Omental fat pad (tissue), 4 donors: Measurements from ENCODE around the gene CFAP46. TPM values are rescaled to one million over a fixed set of nuclear protein-coding genes. Genes with fewer than 3 reads are reported as not detected.

ENCODE experiments used
- ATAC-seq: fragments of 150-250 bp; one replicate; pipeline ENCODE4 v1.9.1; 2016; ENCODE audit warnings: mild to moderate bottlenecking, moderate library complexity; ENCODE audit not compliant: low FRiP score
- DNase-seq: peaks from one replicate; pipeline ENCODE4 v3.0.0-alpha.2; 2019; ENCODE audit warnings: low spot score
- total RNA-seq, 4 donors: library from RNA; depleted of rRNA; stranded (reverse); fragments of >200 nt; gene quantifications; one replicate each; pipeline ENCODE4 v1.1.0, GENCODE V29; 2016
- TF ChIP-seq, protein P1 (sequence below), 3 donors: fragments of 450-650 bp; IDR thresholded peaks; one replicate each; pipeline ENCODE4 v1.5.1; 2016 to 2017; ENCODE audit warnings: antibody characterized with exemption in 3 of 3, mild to moderate bottlenecking in 3 of 3, moderate library complexity in 2 of 3

CFAP46 gene
- total RNA-seq, 4 donors from 2014 or later, result 0.24 to 0.37 TPM; not detected in 2

DNA sequence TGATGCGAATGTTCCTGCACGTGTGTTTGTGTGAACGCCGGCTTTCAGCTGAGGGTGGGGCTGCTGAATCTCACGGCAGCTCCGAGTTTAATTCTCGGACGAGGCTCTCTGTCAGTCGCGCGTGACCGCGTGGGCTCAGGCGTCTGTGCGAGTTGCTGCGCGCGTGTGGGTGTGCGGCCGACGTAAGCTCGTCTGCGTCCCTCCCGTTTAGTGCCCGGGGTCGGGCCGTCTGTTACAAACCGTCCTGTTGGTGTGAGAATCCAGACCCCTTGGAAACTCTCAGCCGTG is 41.6 kb upstream of the CFAP46 start:
- no peak for DNase-seq
- ATAC-seq, result no peak
- TF ChIP-seq, protein P1, sequence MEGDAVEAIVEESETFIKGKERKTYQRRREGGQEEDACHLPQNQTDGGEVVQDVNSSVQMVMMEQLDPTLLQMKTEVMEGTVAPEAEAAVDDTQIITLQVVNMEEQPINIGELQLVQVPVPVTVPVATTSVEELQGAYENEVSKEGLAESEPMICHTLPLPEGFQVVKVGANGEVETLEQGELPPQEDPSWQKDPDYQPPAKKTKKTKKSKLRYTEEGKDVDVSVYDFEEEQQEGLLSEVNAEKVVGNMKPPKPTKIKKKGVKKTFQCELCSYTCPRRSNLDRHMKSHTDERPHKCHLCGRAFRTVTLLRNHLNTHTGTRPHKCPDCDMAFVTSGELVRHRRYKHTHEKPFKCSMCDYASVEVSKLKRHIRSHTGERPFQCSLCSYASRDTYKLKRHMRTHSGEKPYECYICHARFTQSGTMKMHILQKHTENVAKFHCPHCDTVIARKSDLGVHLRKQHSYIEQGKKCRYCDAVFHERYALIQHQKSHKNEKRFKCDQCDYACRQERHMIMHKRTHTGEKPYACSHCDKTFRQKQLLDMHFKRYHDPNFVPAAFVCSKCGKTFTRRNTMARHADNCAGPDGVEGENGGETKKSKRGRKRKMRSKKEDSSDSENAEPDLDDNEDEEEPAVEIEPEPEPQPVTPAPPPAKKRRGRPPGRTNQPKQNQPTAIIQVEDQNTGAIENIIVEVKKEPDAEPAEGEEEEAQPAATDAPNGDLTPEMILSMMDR (IDR thresholded peaks at IDR 0.05), result no peak

DNA sequence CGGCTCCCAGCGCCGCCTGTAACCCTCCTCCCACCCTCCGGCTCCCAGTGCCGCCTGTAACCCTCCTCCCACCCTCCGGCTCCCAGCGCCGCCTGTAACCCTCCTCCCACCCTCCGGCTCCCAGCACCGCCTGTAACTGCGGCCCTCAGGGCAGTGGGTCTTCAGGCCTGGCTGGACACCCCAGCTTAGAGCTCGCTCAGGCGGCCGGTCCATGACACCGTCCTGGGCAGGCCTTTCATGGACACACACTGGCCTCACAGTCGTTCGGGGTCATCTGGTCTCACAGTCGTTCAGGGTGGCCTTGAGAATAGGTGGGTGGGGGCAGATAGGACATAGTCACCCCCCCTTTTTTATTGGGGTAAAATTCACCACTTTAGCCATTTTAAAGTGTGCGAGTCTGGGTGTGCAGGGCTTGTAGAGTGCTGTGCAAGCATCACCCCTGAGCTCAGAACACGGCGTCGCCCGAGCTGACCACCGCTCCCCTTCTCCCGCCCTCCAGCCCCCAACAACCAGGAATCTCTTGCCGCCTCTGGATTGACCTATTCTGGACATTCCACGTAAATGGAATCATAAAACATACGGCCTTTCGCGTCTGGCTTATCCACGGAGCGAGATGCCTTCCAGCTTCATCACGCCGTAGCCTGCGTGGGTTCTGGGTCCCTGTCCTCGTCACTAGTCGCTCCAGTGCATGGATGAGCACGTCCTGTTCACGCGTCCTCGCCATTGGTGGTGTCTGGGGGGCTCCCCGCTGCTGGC is 41.1 kb upstream of the CFAP46 start:
- DNase-seq (no peak), ATAC-seq (no peak)

DNA sequence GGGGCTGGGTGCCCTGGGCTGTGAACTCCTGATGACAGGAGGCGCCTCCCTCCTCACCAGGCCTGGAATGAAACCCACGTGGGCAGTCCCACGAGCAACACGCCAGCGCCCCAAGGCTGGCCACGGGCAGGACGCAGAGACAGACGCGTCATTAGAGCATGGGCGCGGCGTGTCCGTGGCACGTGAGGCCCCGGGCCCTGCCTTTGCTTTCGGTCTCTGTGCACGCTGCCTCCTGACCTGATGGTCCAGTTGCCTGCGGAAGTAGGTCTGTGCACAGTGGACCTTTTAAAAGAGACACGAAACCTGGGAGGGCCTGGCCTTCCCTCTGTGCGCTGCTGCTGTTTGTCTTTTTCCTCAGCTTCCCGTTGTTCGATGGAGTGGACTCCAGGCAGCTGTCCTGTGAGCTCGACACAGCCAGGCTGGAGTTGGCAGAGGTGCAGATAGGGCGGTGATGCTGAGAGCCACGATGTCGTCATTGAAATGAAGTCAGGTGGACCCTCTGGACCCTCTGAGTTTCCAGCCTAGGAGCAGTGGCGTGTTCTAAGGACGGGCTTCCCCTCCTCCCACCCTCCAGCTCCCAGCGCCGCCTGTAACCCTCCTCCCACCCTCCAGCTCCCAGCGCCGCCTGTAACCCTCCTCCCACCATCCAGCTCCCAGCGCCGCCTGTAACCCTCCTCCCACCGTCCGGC is 40.1 kb upstream of the CFAP46 start:
- DNase-seq, result no peak
- TF ChIP-seq, protein P1 (IDR thresholded peaks at IDR 0.05), result no peak
- ATAC-seq, result no peak

More for the DNA sequence above, 41.1 kb upstream of the CFAP46 start:
- TF ChIP-seq, protein P1 (IDR thresholded peaks at IDR 0.05), result no peak

DNA sequence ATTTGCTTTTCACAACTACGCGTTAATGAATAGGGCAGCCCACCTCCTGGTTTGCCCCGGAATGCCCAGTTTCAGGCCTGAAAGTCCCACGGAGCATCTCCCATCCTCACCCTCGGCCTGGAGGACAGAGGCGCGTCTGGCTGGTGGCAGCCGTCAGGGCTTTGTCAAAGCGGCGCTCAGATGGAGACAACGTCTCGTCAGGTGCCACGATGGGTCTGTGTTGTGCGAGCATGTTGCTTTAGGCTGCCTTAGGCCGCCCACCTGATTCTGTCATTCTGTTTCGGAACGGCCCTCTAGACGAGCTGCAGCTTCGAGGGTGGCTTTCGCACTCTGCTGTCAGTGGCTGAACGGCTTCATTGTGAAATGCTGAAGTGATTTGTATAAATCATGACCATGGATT is 39.4 kb upstream of the CFAP46 start:
- ATAC-seq, result no peak
- DNase-seq, result no peak
- TF ChIP-seq, protein P1 (IDR thresholded peaks at IDR 0.05), result no peak

DNA sequence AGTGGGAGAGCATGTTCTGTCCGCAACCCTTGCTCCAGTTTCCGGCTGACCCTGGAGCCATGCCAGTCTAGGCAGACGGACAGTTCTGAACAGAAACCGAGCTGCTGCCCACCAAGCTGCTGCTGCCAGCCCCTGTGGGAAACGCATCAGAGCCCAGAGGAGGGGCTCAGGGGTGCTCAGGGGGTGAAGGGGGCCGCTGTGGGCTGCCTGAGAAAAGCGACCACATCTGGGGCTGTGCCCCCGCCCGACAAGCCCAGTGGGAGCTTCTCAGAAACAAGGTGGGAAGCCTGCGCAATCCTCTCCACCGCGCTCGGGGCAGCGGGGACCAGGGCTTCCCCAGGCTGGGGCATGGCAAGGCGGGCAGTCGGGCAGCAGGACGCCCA is 38.8 kb upstream of the CFAP46 start:
- DNase-seq, result no peak
- TF ChIP-seq, protein P1 (IDR thresholded peaks at IDR 0.05), result no peak
- ATAC-seq, result no peak

DNA sequence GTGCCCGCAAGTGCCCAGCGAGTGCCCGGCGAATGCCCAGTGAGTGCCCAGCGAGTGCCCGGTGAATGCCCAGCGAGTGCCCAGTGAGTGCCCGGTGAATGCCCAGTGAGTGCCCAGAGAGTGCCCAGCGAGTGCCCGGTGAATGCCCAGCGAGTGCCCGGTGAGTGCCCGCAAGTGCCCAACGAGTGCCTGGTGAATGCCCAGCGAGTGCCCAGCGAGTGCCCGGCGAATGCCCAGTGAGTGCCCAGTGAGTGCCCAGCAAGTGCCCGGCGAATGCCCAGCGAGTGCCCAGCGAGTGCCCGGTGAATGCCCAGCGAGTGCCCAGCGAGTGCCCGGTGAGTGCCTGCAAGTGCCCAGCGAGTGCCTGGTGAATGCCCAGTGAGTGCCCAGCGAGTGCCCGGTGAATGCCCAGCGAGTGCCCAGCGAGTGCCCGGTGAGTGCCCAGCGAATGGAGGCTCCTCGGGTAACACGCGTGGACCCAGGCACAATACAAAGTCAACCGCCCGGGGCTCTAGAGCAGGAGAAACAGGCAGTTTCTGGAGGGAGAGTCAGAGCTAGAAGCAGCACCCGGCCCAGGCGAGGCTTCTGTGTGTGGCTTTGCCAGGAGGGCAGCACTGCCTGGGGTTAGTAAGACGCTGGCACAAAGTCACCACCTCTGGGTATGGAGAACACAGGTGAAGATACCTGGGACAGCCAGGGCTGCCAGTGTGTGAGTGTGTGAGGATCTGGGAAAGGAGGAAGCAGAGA is 38.2 kb upstream of the CFAP46 start:
- TF ChIP-seq, protein P1 (IDR thresholded peaks at IDR 0.05), result no peak
- ATAC-seq, result no peak
- DNase-seq, result no peak
